Activated T-cell treated with anti-CD3 and anti-CD28 coated beads, Interleukin-2, amount 50 U/mL, for 72 hours (primary cell): Measurements from ENCODE around the gene NFIX. TPM values are rescaled to one million over a fixed set of nuclear protein-coding genes. Genes with fewer than 3 reads are reported as not detected.
A peak's percentile ranks its signal among the peaks of the same experiment; 100 is the strongest.
"Not testable (repeated sequence)": the region's sequence is repeated elsewhere in the genome, so short reads cannot be mapped to it uniquely, and the experiment has no call there.

Experiments
- ATAC-seq, 2 donors: fragments of 150-1000 bp; cut with Tn5 transposase; replicated peaks in 1 of 2; 2 replicates each; pipeline ENCODE4 v1.10.0; 2021; ENCODE audit warnings: moderate library complexity in 2 of 2, mild to moderate bottlenecking in 1 of 2
- DNase-seq, 2 donors: peaks; one replicate each; pipeline ENCODE4 v3.0.0; 2021 to 2022; ENCODE audit warnings: mixed read lengths in 1 of 2
- H3K27ac Mint-ChIP-seq: one replicate; pipeline ENCODE4 v1.8.0; 2022; ENCODE audit warnings: mild to moderate bottlenecking, moderate library complexity, mixed read lengths
- H3K27me3 Mint-ChIP-seq: one replicate; pipeline ENCODE4 v1.8.0; 2022; ENCODE audit warnings: low read depth, mixed read lengths
- H3K36me3 Mint-ChIP-seq, 2 donors: one replicate each; pipeline ENCODE4 v1.8.0; 2022; ENCODE audit warnings: mixed read lengths in 2 of 2, mild to moderate bottlenecking in 1 of 2; ENCODE audit not compliant: insufficient read depth in 2 of 2
- H3K4me1 Mint-ChIP-seq: one replicate; pipeline ENCODE4 v1.8.0; 2022; ENCODE audit warnings: low read depth, mixed read lengths
- H3K4me3 Mint-ChIP-seq, 2 donors: one replicate each; pipeline ENCODE4 v1.8.0; 2022; ENCODE audit warnings: mild to moderate bottlenecking in 2 of 2, mixed read lengths in 2 of 2, moderate library complexity in 2 of 2
- H3K9me3 Mint-ChIP-seq, 2 donors: one replicate each; pipeline ENCODE4 v1.8.0; 2022; ENCODE audit warnings: mixed read lengths in 2 of 2
- total RNA-seq, 2 donors: library from RNA; stranded (reverse); gene quantifications; one replicate each; pipeline ENCODE4 v1.2.3, GENCODE V29; 2022

Gene NFIX
- total RNA-seq, 2 donors from 2014 or later, result 2.2 to 2.8 TPM

GRCh38 chr19:12953138-12953798, 42.0 kb upstream of the NFIX start:
- peak overlapping the region; percentile 35 for H3K27ac Mint-ChIP-seq
- H3K4me3 Mint-ChIP-seq, result no peak overlapping the region
- ATAC-seq, result no peak
- H3K36me3 Mint-ChIP-seq, result peaks cover 6 to 31% of the 10 kb centered on the region in 2 donors
- DNase-seq, result no peak
- peaks cover 53% of the 10 kb centered on the region for H3K4me1 Mint-ChIP-seq
- no peaks in the 10 kb centered on the region for H3K9me3 Mint-ChIP-seq
- H3K27me3 Mint-ChIP-seq, result no peaks in the 10 kb centered on the region

DNA sequence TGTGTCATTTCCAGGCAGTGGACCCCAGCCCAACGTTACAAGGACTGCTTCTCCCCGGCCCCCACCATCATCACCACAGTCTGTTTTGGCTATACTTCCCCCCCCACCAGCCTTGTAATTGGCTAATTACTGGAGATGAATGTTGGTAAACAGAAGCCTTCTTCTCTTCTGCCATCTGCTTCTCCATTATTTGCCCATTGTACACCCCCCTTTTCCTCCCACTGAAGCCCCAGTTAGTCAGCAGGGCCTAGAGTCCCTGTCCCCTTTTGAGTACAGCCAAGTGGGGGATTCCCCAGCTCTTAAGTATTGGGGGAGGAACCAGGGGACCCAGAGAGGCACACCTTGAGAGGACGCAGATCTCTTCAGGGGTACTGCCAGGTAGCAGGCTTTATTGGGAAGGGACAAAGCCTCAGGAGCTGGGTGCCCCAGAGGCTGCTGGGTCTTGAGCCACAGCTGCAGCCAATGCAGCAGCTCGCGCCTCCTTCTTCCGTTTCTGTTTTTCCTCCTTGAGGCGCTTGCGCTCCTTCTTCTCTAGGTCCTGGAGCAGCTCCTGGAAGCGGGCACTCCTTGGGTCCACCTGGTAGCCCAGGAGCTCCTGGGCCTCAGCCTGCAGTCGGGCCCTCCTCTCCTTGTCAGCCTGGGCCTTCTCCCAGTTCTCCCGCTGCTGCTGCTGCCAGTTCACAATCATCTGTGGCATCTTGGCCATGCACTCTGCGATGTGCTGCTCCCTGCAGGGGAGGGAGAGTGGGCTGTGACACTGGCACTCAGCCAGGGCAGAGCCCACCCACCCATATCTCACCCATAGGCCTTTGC, 41.3 kb upstream of the NFIX start:
- Mint-ChIP-seq H3K9me3 (no peaks in the 10 kb centered on the region), H3K4me1 (peaks cover 56% of the 10 kb centered on the region), H3K27me3 (no peaks in the 10 kb centered on the region), H3K36me3 (peaks cover 6 to 28% of the 10 kb centered on the region in 2 donors), H3K27ac (peak overlapping the region; percentile 80), H3K4me3 (peak overlapping the region; percentile 37 to 55)
- DNase-seq (no peak), ATAC-seq (peak; percentile 9 to 13)

GRCh38 chr19:12954612-12954962, 40.7 kb upstream of the NFIX start:
- DNase-seq, result no peak
- Mint-ChIP-seq H3K27me3 (no peaks in the 10 kb centered on the region), H3K9me3 (no peaks in the 10 kb centered on the region), H3K4me3 (peak overlapping the region; percentile 37 to 55), H3K27ac (peak overlapping the region; percentile 80), H3K4me1 (peaks cover 58% of the 10 kb centered on the region), H3K36me3 (peaks cover 5 to 27% of the 10 kb centered on the region in 2 donors)
- ATAC-seq, result no peak

DNA sequence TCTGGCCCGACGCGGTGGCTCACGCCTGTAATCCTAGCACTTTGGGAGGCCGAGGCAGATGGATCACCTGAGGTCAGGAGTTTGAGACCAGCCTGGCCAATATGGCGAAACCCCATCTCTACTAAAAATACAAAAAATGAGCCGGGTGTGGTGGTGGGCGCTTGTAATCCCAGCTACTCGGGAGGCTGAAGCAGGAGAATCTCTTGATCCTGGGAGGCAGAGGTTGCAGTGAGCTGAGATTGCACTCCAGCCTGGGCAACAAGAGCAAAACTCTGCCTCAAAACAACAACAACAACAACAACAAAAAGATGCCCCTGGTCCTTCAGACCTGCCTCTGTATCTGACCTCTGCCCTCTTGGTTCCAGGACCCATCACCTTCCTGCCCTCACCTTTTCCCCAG, 39.7 kb upstream of the NFIX start:
- DNase-seq, H3K27me3 Mint-ChIP-seq, H3K9me3 Mint-ChIP-seq, ATAC-seq: not testable (repeated sequence)
- Mint-ChIP-seq H3K4me3 (peak overlapping the region; percentile 70 to 90), H3K27ac (peak overlapping the region; percentile 80), H3K36me3 (peaks cover 1 to 19% of the 10 kb centered on the region in 2 donors), H3K4me1 (peaks cover 54% of the 10 kb centered on the region)

DNA sequence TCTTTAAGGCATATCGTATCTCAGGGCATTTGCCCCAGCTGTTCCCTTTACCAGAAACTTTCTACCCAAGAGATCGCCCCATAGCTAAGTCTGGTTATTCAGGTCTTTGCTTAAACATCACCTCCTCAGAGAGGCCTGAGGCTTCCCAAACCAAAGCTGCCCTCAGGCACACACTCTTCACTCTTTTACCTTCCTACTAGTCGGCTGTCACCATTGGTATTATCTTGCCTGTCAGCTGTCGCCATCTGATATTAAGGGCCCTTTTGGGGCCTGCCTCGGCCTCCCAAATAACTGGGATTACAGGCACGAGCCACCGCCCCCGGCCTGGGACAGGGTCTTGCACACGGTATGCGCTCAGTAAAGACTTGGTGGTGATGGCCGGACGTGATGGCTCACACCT, 39.3 kb upstream of the NFIX start:
- Mint-ChIP-seq H3K4me1 (peaks cover 52% of the 10 kb centered on the region), H3K9me3 (no peaks in the 10 kb centered on the region), H3K36me3 (peaks cover 1 to 19% of the 10 kb centered on the region in 2 donors), H3K27ac (peak overlapping the region; percentile 80), H3K4me3 (peak overlapping the region; percentile 70 to 90), H3K27me3 (peaks cover 6% of the 10 kb centered on the region)
- ATAC-seq (no peak), DNase-seq (no peak)

- Mint-ChIP-seq H3K9me3 (no peaks in the 10 kb centered on the region), H3K27ac (peak within 1 kb of the TSS; percentile 94), H3K4me3 (peak within 1 kb of the TSS; percentile 90), H3K36me3 (peaks cover 1 to 13% of the 10 kb centered on the region in 2 donors), H3K4me1 (peaks cover 52% of the 10 kb centered on the region), H3K27me3 (peaks cover 6% of the 10 kb centered on the region)
- peak; percentile 96 for ATAC-seq
- DNase-seq, result peak; percentile 90 to 91
These were observed 38.6 kb upstream of the NFIX start, which contains the start of gene GADD45GIP1 for GRCh38 chr19:12956446-12957388. Gene GADD45GIP1, minus strand, starts transcription at chr19:12957223. Its CDS starts 11 bp downstream, at chr19:12957212.

DNA sequence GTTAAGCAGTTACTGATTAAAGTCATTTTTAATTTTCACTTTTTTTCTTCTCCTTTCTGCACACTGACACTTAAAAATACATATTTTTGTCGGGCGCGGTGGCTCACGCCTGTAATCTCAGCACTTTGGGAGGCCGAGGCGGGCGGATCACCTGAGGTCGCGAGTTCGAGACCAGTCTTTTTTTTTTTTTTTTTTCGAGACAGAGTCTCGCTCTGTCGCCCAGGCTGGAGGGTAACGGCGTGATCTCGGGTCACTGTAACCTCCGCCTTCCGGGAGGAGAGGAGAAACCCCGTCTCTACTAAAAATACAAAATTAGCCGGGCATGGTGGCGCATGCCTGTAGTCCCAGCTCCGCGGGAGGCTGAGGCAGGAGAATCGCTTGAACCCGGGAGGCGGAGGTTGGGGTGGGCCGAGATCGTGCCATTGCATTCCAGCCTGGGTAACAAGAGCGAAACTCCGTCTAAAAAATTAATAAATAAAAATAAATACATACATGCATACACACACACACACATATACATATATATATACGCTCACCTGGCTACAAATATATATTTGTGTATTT, 37.8 kb upstream of the NFIX start:
- not testable (repeated sequence) for H3K9me3 Mint-ChIP-seq, H3K36me3 Mint-ChIP-seq, DNase-seq, H3K27me3 Mint-ChIP-seq
- peak; percentile 11 to 12 for ATAC-seq
- Mint-ChIP-seq H3K4me3 (peak overlapping the region; percentile 90), H3K4me1 (peaks cover 46% of the 10 kb centered on the region), H3K27ac (peak overlapping the region; percentile 94)

DNA sequence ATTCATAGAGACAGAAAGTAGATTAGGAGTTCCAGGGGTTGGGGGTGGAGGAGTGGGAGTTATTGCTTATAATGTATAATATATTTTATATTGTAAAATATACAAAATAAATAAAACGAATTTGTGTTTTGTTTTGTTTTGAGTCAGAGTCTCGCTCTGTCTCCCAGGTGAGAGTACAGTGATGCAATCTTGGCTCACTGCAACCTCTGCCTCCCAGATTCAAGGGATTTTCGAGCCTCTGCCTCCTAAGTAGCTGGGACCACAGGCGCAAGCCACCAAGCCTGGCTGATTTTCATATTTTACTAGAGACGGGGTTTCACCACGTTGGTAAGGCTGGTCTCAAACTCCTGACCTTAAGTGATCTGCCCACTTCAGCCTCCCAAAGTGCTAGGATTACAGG, 35.8 kb upstream of the NFIX start:
- Mint-ChIP-seq H3K4me3 (no peak overlapping the region), H3K27me3 (peaks cover 6% of the 10 kb centered on the region), H3K27ac (no peak overlapping the region), H3K36me3 (peaks cover 1% of the 10 kb centered on the region in 2 donors), H3K9me3 (no peaks in the 10 kb centered on the region), H3K4me1 (peaks cover 29% of the 10 kb centered on the region)
- ATAC-seq (no peak), DNase-seq (no peak)

- Mint-ChIP-seq H3K27me3 (peaks cover 2% of the 10 kb centered on the region), H3K4me3 (peak overlapping the region; percentile 83 to 100), H3K9me3 (no peaks in the 10 kb centered on the region), H3K4me1 (peaks cover 20% of the 10 kb centered on the region), H3K36me3 (no peaks in the 10 kb centered on the region), H3K27ac (peak overlapping the region; percentile 69)
- DNase-seq (peak; percentile 85 to 93), ATAC-seq (peak; percentile 95 to 96)
These were observed 30.1 kb upstream of the NFIX start for GRCh38 chr19:12965017-12965811.

GRCh38 chr19:12965812-12966135, 29.5 kb upstream of the NFIX start:
- Mint-ChIP-seq H3K27ac (no peak overlapping the region), H3K36me3 (no peaks in the 10 kb centered on the region)
- ATAC-seq, result no peak

DNA sequence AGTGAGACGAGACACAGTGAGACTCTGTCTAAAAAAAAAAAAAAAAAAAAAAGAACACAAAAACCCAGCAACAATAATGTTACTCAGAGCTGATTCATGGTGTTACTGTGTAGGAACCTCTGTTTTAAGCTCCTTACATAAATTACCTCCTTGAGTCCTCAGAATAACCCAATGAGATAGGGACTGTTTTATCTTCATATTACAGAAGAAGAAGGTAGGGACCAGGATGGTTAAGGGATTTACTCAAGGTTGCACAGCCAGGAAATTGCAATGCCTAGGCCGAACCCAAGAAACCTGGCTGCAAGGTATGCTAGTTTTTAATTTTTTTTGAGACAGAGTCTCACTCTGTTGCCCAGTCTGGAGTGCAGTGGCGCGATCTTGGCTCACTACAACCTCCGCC, 27.4 kb upstream of the NFIX start:
- H3K27me3 Mint-ChIP-seq, result no peaks in the 10 kb centered on the region
- no peak for DNase-seq
- H3K36me3 Mint-ChIP-seq, result no peaks in the 10 kb centered on the region
- H3K9me3 Mint-ChIP-seq, result no peaks in the 10 kb centered on the region
- no peak overlapping the region for H3K4me3 Mint-ChIP-seq
- no peak for ATAC-seq
- H3K27ac Mint-ChIP-seq, result no peak overlapping the region
- H3K4me1 Mint-ChIP-seq, result peaks cover 24% of the 10 kb centered on the region

More at GRCh38 chr19:12965812-12966135, 29.5 kb upstream of the NFIX start:
- H3K9me3 Mint-ChIP-seq, result no peaks in the 10 kb centered on the region
- H3K4me3 Mint-ChIP-seq, result peak overlapping the region; percentile 83 to 100
- H3K4me1 Mint-ChIP-seq, result peaks cover 24% of the 10 kb centered on the region
- DNase-seq, result no peak
- no peaks in the 10 kb centered on the region for H3K27me3 Mint-ChIP-seq
